GM23338 (cell line): ENCODE measurements around the gene DDRGK1. TPM values are rescaled to one million over a fixed set of nuclear protein-coding genes. Genes with fewer than 3 reads are reported as not detected.

ENCODE experiments used
- ATAC-seq: fragments of 200-7000 bp; cut with Tn5 transposase; 3 replicates; pipeline ENCODE4 v1.9.1; 2020
- DNase-seq: peaks from one replicate; pipeline ENCODE4 v3.0.0-alpha.2; 2015; ENCODE audit warnings: low spot score
- H2AFZ ChIP-seq: fragments of 200-600 bp; sonication (generic); 2 replicates; pipeline ENCODE4 v1.8.0; 2016; ENCODE audit warnings: antibody characterized with exemption, mild to moderate bottlenecking, moderate library complexity
- H3F3A ChIP-seq: fragments of 200-600 bp; sonication (generic); replicated peaks from 2 replicates; pipeline ENCODE4 v1.8.0; 2017; ENCODE audit warnings: antibody characterized with exemption, mixed run types, low read depth
- H3K27ac ChIP-seq: fragments of 200-600 bp; sonication (generic); 2 replicates; pipeline ENCODE4 v1.6.1; 2016; ENCODE audit warnings: low read depth
- H3K27me3 ChIP-seq: fragments of 200-600 bp; sonication (generic); 2 replicates; pipeline ENCODE4 v1.8.0; 2016; ENCODE audit warnings: mild to moderate bottlenecking, mixed run types, moderate library complexity; ENCODE audit not compliant: insufficient read depth
- H3K36me3 ChIP-seq: fragments of 200-600 bp; sonication (generic); 2 replicates; pipeline ENCODE4 v1.8.0; 2016; ENCODE audit warnings: mild to moderate bottlenecking; ENCODE audit not compliant: insufficient read depth
- H3K4me1 ChIP-seq: fragments of 200-600 bp; sonication (generic); 2 replicates; pipeline ENCODE4 v1.8.0; 2016; ENCODE audit warnings: mild to moderate bottlenecking, moderate library complexity; ENCODE audit not compliant: insufficient read depth
- H3K4me2 ChIP-seq: fragments of 200-600 bp; sonication (generic); 2 replicates; pipeline ENCODE4 v1.7.1; 2017; ENCODE audit warnings: mixed run types
- H3K4me3 ChIP-seq: fragments of 200-600 bp; sonication (generic); 2 replicates; pipeline ENCODE4 v1.6.1; 2016; ENCODE audit warnings: mixed run types
- H3K79me2 ChIP-seq: fragments of 200-600 bp; sonication (generic); replicated peaks from 2 replicates; pipeline ENCODE4 v1.8.0; 2017; ENCODE audit warnings: mild to moderate bottlenecking; ENCODE audit not compliant: insufficient read depth
- H3K9me2 ChIP-seq: fragments of 200-600 bp; sonication (generic); 2 replicates; pipeline ENCODE4 v1.8.0; 2017; ENCODE audit not compliant: insufficient read depth
- H4K20me1 ChIP-seq: fragments of 200-600 bp; sonication (generic); replicated peaks from 2 replicates; pipeline ENCODE4 v1.8.0; 2017; ENCODE audit warnings: mild to moderate bottlenecking; ENCODE audit not compliant: insufficient read depth
- H3K27ac Mint-ChIP-seq: 2 replicates; pipeline ENCODE4 v1.8.0; 2020; ENCODE audit warnings: inconsistent platforms, mild to moderate bottlenecking, moderate library complexity, mixed read lengths
- H3K27me3 Mint-ChIP-seq: 3 replicates; pipeline ENCODE4 v1.8.0; 2022; ENCODE audit warnings: low read depth, mild to moderate bottlenecking, moderate library complexity, mixed read lengths, inconsistent platforms; ENCODE audit not compliant: insufficient read depth, poor library complexity
- H3K36me3 Mint-ChIP-seq: 3 replicates; pipeline ENCODE4 v1.8.0; 2021; ENCODE audit warnings: low read depth, mild to moderate bottlenecking, inconsistent platforms, moderate library complexity, mixed read lengths
- H3K4me1 Mint-ChIP-seq: 3 replicates; pipeline ENCODE4 v1.8.0; 2020; ENCODE audit warnings: mild to moderate bottlenecking, inconsistent platforms, mixed read lengths
- H3K4me3 Mint-ChIP-seq: 3 replicates; pipeline ENCODE4 v1.8.0; 2021; ENCODE audit warnings: moderate library complexity, mild to moderate bottlenecking, inconsistent platforms, mixed read lengths
- H3K9me3 Mint-ChIP-seq: 3 replicates; pipeline ENCODE4 v1.8.0; 2020; ENCODE audit warnings: moderate library complexity, mild to moderate bottlenecking, inconsistent platforms, mixed read lengths
- CREB1 ChIP-seq: fragments of 250-450 bp; sonication (Bioruptor Pico); IDR thresholded peaks from 2 replicates; pipeline ENCODE4 v1.5.0; 2020; ENCODE audit warnings: low read depth, mild to moderate bottlenecking, moderate library complexity
- ETS1 ChIP-seq: IDR thresholded peaks from 2 replicates; pipeline ENCODE4 v1.6.1; 2016; ENCODE audit warnings: antibody characterized with exemption
- EZH2phosphoT487 ChIP-seq: fragments of 200-600 bp; sonication (generic); IDR thresholded peaks from one replicate; pipeline ENCODE4 v1.8.1; 2018; ENCODE audit warnings: antibody characterized with exemption; ENCODE audit not compliant: unreplicated experiment
- NANOG ChIP-seq: IDR thresholded peaks from 2 replicates; pipeline ENCODE4 v1.6.1; 2016; ENCODE audit warnings: antibody characterized with exemption, borderline replicate concordance
- STAT1 ChIP-seq: IDR thresholded peaks from one replicate; pipeline ENCODE4 v1.6.1; 2016; ENCODE audit warnings: antibody characterized with exemption; ENCODE audit not compliant: unreplicated experiment
- ZNF114 ChIP-seq: fragments of 250-450 bp; sonication (Bioruptor Pico); IDR thresholded peaks from 2 replicates; pipeline ENCODE4 v1.5.0; 2020; ENCODE audit warnings: mild to moderate bottlenecking, moderate library complexity
- ZNF331 ChIP-seq: fragments of 250-450 bp; sonication (Bioruptor Pico); IDR thresholded peaks from 2 replicates; pipeline ENCODE4 v1.5.0; 2020; ENCODE audit warnings: low read depth, mild to moderate bottlenecking, moderate library complexity
- polyA plus RNA-seq: library from polyadenylated mRNA; unstranded; fragments of >200 nt; fragmentation: Nextera tagmentation; extraction: Ambion mirVana; gene quantifications from 2 replicates; pipeline ENCODE4 v1.2.1, GENCODE V29; 2016
- total RNA-seq: library from RNA; depleted of rRNA; stranded (reverse); fragments of >200 nt; shearing (Covaris generic); gene quantifications from 2 replicates; pipeline ENCODE4 v1.2.3, GENCODE V29; 2014
- TF ChIP-seq, protein P1 (sequence below): fragments of 250-450 bp; sonication (Bioruptor Pico); IDR thresholded peaks from 2 replicates; pipeline ENCODE4 v1.5.0; 2020; ENCODE audit warnings: mild to moderate bottlenecking, moderate library complexity

Gene DDRGK1
- total and polyA plus RNA-seq, 2 experiments from 2014 or later = 44.0 to 45.5 TPM

DNA sequence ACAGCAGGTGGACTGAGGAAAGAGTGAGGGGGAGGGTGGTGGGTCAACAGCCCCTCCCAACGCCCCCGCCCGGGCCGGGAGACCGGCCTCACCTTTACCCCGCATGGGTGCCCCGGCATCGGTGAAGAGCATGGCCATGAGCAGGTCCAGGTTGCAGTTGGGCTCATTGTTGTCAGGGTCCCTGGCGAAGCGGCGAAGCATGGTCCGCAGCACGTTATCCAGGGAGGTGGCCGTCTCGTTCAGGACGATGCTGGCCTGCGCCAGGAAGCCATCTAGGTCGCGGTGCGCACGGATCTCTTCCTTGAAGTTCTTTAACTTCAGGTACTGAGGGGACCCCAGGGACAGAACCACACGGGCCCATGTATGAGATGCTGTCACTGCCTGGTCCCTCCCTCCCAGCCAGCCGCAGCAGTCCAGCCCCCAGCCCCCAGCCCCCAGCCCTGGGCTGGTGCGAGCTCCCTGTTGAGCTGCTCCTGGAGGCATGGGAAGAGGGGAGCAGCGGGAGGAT is 29.6 kb upstream of the DDRGK1 start:
- Histone ChIP-seq H3K36me3 (no peaks in the 10 kb centered on the region), H3K27me3 (peaks cover 20% of the 10 kb centered on the region), H3K27ac (no peak overlapping the region), H3K9me2 (no peaks in the 10 kb centered on the region), H3K4me3 (no peak overlapping the region), H3K4me1 (no peaks in the 10 kb centered on the region; the same call in 1 of the 2 replicates), H4K20me1 (no peaks in the 10 kb centered on the region), H2AFZ (no peak overlapping the region), H3K79me2 (no peaks in the 10 kb centered on the region), H3F3A (no peaks in the 10 kb centered on the region), H3K4me2 (no peak overlapping the region)
- Mint-ChIP-seq H3K4me1 (peaks cover 9% of the 10 kb centered on the region; the same call in 2 of the 3 replicates), H3K4me3 (no peak overlapping the region), H3K27ac (no peak overlapping the region), H3K27me3 (peaks cover 29% of the 10 kb centered on the region), H3K36me3 (peaks cover 7% of the 10 kb centered on the region; the same call in 1 of the 3 replicates), H3K9me3 (no peaks in the 10 kb centered on the region)
- TF ChIP-seq ETS1 (no peak), ZNF331 (CRISPR knock-in tag) (no peak), ZNF114 (CRISPR knock-in tag) (no peak), EZH2phosphoT487 (no peak), STAT1 (no peak), CREB1 (CRISPR knock-in tag) (no peak), NANOG (no peak)
- TF ChIP-seq, protein P1, sequence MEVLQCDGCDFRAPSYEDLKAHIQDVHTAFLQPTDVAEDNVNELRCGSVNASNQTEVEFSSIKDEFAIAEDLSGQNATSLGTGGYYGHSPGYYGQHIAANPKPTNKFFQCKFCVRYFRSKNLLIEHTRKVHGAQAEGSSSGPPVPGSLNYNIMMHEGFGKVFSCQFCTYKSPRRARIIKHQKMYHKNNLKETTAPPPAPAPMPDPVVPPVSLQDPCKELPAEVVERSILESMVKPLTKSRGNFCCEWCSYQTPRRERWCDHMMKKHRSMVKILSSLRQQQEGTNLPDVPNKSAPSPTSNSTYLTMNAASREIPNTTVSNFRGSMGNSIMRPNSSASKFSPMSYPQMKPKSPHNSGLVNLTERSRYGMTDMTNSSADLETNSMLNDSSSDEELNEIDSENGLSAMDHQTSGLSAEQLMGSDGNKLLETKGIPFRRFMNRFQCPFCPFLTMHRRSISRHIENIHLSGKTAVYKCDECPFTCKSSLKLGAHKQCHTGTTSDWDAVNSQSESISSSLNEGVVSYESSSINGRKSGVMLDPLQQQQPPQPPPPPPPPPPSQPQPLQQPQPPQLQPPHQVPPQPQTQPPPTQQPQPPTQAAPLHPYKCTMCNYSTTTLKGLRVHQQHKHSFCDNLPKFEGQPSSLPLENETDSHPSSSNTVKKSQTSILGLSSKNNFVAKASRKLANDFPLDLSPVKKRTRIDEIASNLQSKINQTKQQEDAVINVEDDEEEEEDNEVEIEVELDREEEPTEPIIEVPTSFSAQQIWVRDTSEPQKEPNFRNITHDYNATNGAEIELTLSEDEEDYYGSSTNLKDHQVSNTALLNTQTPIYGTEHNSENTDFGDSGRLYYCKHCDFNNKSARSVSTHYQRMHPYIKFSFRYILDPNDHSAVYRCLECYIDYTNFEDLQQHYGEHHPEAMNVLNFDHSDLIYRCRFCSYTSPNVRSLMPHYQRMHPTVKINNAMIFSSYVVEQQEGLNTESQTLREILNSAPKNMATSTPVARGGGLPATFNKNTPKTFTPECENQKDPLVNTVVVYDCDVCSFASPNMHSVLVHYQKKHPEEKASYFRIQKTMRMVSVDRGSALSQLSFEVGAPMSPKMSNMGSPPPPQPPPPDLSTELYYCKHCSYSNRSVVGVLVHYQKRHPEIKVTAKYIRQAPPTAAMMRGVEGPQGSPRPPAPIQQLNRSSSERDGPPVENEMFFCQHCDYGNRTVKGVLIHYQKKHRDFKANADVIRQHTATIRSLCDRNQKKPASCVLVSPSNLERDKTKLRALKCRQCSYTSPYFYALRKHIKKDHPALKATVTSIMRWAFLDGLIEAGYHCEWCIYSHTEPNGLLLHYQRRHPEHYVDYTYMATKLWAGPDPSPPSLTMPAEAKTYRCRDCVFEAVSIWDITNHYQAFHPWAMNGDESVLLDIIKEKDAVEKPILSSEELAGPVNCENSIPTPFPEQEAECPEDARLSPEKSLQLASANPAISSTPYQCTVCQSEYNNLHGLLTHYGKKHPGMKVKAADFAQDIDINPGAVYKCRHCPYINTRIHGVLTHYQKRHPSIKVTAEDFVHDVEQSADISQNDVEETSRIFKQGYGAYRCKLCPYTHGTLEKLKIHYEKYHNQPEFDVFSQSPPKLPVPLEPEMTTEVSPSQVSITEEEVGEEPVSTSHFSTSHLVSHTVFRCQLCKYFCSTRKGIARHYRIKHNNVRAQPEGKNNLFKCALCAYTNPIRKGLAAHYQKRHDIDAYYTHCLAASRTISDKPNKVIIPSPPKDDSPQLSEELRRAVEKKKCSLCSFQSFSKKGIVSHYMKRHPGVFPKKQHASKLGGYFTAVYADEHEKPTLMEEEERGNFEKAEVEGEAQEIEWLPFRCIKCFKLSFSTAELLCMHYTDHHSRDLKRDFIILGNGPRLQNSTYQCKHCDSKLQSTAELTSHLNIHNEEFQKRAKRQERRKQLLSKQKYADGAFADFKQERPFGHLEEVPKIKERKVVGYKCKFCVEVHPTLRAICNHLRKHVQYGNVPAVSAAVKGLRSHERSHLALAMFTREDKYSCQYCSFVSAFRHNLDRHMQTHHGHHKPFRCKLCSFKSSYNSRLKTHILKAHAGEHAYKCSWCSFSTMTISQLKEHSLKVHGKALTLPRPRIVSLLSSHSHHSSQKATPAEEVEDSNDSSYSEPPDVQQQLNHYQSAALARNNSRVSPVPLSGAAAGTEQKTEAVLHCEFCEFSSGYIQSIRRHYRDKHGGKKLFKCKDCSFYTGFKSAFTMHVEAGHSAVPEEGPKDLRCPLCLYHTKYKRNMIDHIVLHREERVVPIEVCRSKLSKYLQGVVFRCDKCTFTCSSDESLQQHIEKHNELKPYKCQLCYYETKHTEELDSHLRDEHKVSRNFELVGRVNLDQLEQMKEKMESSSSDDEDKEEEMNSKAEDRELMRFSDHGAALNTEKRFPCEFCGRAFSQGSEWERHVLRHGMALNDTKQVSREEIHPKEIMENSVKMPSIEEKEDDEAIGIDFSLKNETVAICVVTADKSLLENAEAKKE (CRISPR knock-in tag) = no peak
- no peak for DNase-seq
- no peak for ATAC-seq
